H9 (cell line): ENCODE data around the gene MICU2. TPM values are rescaled to one million over a fixed set of nuclear protein-coding genes. Genes with fewer than 3 reads are reported as not detected.

Experiments
- DNase-seq: peaks from one replicate; pipeline ENCODE4 v3.0.0-alpha.2; 2017
- H2AFZ ChIP-seq: one replicate; pipeline ENCODE4 v1.6.1; 2013; ENCODE audit warnings: mild to moderate bottlenecking, low read length, control low read depth, moderate library complexity
- H2AK5ac ChIP-seq: 2 replicates; pipeline ENCODE4 v1.6.1; 2013; ENCODE audit warnings: low read length, control low read depth, mixed read lengths; ENCODE audit not compliant: insufficient read length
- H2BK120ac ChIP-seq: one replicate; pipeline ENCODE4 v1.6.1; 2013; ENCODE audit warnings: low read depth, mild to moderate bottlenecking, low read length, control low read depth, inconsistent platforms; ENCODE audit not compliant: poor library complexity, severe bottlenecking
- H2BK12ac ChIP-seq: 2 replicates; pipeline ENCODE4 v1.6.1; 2013; ENCODE audit warnings: low read length, control low read depth, mixed read lengths, low read depth; ENCODE audit not compliant: insufficient read length
- H2BK15ac ChIP-seq: 2 replicates; pipeline ENCODE4 v1.6.1; 2013; ENCODE audit warnings: low read depth, low read length, control low read depth
- H2BK20ac ChIP-seq: one replicate; pipeline ENCODE4 v1.6.1; 2013; ENCODE audit warnings: low read depth, mild to moderate bottlenecking, low read length, control low read depth, inconsistent platforms; ENCODE audit not compliant: poor library complexity, severe bottlenecking
- H2BK5ac ChIP-seq: 2 replicates; pipeline ENCODE4 v1.6.1; 2013; ENCODE audit warnings: low read length, control low read depth, mixed read lengths; ENCODE audit not compliant: insufficient read length
- H3K14ac ChIP-seq: 2 replicates; pipeline ENCODE4 v1.6.1; 2013; ENCODE audit warnings: low read length, control low read depth; ENCODE audit not compliant: insufficient read depth
- H3K18ac ChIP-seq: 2 replicates; pipeline ENCODE4 v1.6.1; 2013; ENCODE audit warnings: low read depth, mild to moderate bottlenecking, mixed read lengths, low read length, control low read depth; ENCODE audit not compliant: insufficient read length
- H3K23ac ChIP-seq: 2 replicates; pipeline ENCODE4 v1.6.1; 2013; ENCODE audit warnings: low read length, control low read depth, mixed read lengths, low read depth; ENCODE audit not compliant: insufficient read length
- H3K23me2 ChIP-seq: 2 replicates; pipeline ENCODE4 v1.6.1; 2013; ENCODE audit warnings: low read depth, mild to moderate bottlenecking, mixed read lengths, low read length, control low read depth; ENCODE audit not compliant: insufficient read length, poor library complexity, severe bottlenecking
- H3K27ac ChIP-seq: 2 replicates; pipeline ENCODE4 v1.5.1; 2013; ENCODE audit warnings: low read length, control low read depth, mixed read lengths, low read depth; ENCODE audit not compliant: insufficient read length
- H3K27me3 ChIP-seq: 2 replicates; pipeline ENCODE4 v1.6.1; 2013; ENCODE audit warnings: low read length, control low read depth, inconsistent platforms; ENCODE audit not compliant: insufficient read depth
- H3K4ac ChIP-seq: 2 replicates; pipeline ENCODE4 v1.6.1; 2013; ENCODE audit warnings: low read depth, mild to moderate bottlenecking, control low read depth, inconsistent platforms, low read length, moderate library complexity
- H3K4me1 ChIP-seq: 2 replicates; pipeline ENCODE4 v1.6.1; 2013; ENCODE audit warnings: low read length, control low read depth, inconsistent platforms; ENCODE audit not compliant: insufficient read depth
- H3K4me2 ChIP-seq: 2 replicates; pipeline ENCODE4 v1.6.1; 2013; ENCODE audit warnings: low read length, control low read depth, mixed read lengths; ENCODE audit not compliant: insufficient read length, insufficient read depth
- H3K56ac ChIP-seq: 2 replicates; pipeline ENCODE4 v1.6.1; 2013; ENCODE audit warnings: low read depth, mild to moderate bottlenecking, mixed read lengths, low read length, control low read depth; ENCODE audit not compliant: insufficient read length
- H3K79me1 ChIP-seq: 2 replicates; pipeline ENCODE4 v1.6.1; 2013; ENCODE audit warnings: low read depth, mild to moderate bottlenecking, moderate library complexity, low read length, control low read depth, inconsistent platforms; ENCODE audit not compliant: insufficient read depth, poor library complexity, severe bottlenecking
- H3K79me2 ChIP-seq: 2 replicates; pipeline ENCODE4 v1.6.1; 2013; ENCODE audit warnings: low read length, control low read depth, inconsistent platforms; ENCODE audit not compliant: insufficient read depth
- H3K9ac ChIP-seq: 2 replicates; pipeline ENCODE4 v1.6.1; 2013; ENCODE audit warnings: low read length, control low read depth, mixed read lengths; ENCODE audit not compliant: insufficient read length; ENCODE audit errors: extremely low read depth
- H3K9me3 ChIP-seq: one replicate; pipeline ENCODE4 v1.6.1; 2013; ENCODE audit warnings: low read depth, low read length, inconsistent platforms; ENCODE audit not compliant: control insufficient read depth
- H3T11ph ChIP-seq: one replicate; pipeline ENCODE4 v1.6.1; 2013; ENCODE audit warnings: mild to moderate bottlenecking, low read length, control low read depth, inconsistent platforms
- H4K20me1 ChIP-seq: one replicate; pipeline ENCODE4 v1.6.1; 2013; ENCODE audit not compliant: control insufficient read depth, insufficient read length, insufficient read depth
- H4K5ac ChIP-seq: 2 replicates; pipeline ENCODE4 v1.6.1; 2013; ENCODE audit warnings: low read depth, mild to moderate bottlenecking, mixed read lengths, low read length, control low read depth; ENCODE audit not compliant: insufficient read length
- H4K8ac ChIP-seq: replicated peaks from 2 replicates; pipeline ENCODE4 v1.6.1; 2013; ENCODE audit warnings: low read length, control low read depth, mixed read lengths, low read depth; ENCODE audit not compliant: insufficient read length
- H4K91ac ChIP-seq: 2 replicates; pipeline ENCODE4 v1.6.1; 2013; ENCODE audit warnings: low read depth, mild to moderate bottlenecking, moderate library complexity, mixed read lengths, low read length, control low read depth; ENCODE audit not compliant: insufficient read length
- H3K27ac Mint-ChIP-seq, 3 experiments: 2 replicates in 2 of 3; 3 replicates in 1 of 3; pipeline ENCODE4 v1.8.0; 2020 to 2021; ENCODE audit warnings: mixed read lengths in 3 of 3, mild to moderate bottlenecking in 1 of 3, moderate library complexity in 1 of 3
- H3K27me3 Mint-ChIP-seq: 2 replicates; pipeline ENCODE4 v1.8.0; 2021; ENCODE audit warnings: low read depth, mild to moderate bottlenecking, moderate library complexity, mixed read lengths
- H3K36me3 Mint-ChIP-seq, 3 experiments: 2 replicates in 2 of 3; 3 replicates in 1 of 3; pipeline ENCODE4 v1.8.0; 2020 to 2021; ENCODE audit warnings: low read depth in 3 of 3, mixed read lengths in 3 of 3; ENCODE audit not compliant: insufficient read depth in 1 of 3
- H3K4me1 Mint-ChIP-seq, 2 experiments: 2 replicates each; pipeline ENCODE4 v1.8.0; 2020; ENCODE audit warnings: mixed read lengths in 2 of 2
- H3K4me3 Mint-ChIP-seq, 2 experiments: 2 replicates in 1 of 2; 3 replicates in 1 of 2; pipeline ENCODE4 v1.8.0; 2020 to 2021; ENCODE audit warnings: mild to moderate bottlenecking in 2 of 2, mixed read lengths in 2 of 2, moderate library complexity in 1 of 2
- H3K9me3 Mint-ChIP-seq, 2 experiments: 2 replicates in 1 of 2; 3 replicates in 1 of 2; pipeline ENCODE4 v1.8.0; 2020; ENCODE audit warnings: mild to moderate bottlenecking in 2 of 2, mixed read lengths in 2 of 2, moderate library complexity in 1 of 2
- WGBS: extraction: QIAGEN DNeasy Blood & Tissue Kit; methylation state at CpG from one replicate; pipeline ENCODE4 v1.1.7; 2013; ENCODE audit warnings: missing lambda C conversion rate, low lambda C conversion rate, mixed read lengths; ENCODE audit not compliant: insufficient read length; ENCODE audit errors: extremely low coverage; 5-methylcytosine and 5-hydroxymethylcytosine counted together
- total RNA-seq: library from RNA; stranded (reverse); gene quantifications from 2 replicates; pipeline ENCODE4 v1.2.1, GENCODE V29; 2021
- TF ChIP-seq, protein P1 (sequence below): fragments of 200-600 bp; sonication (generic); conservative IDR thresholded peaks from 3 replicates; pipeline ENCODE4 v1.8.0; 2021; ENCODE audit warnings: antibody characterized with exemption, mild to moderate bottlenecking

MICU2 gene
- total RNA-seq, 1 experiment from 2014 or later = 38.4 TPM

- no peaks in the 10 kb centered on the region for H3K4me1 ChIP-seq
- H4K8ac ChIP-seq = no peak overlapping the region
- no peak overlapping the region for H2BK12ac ChIP-seq
- no peaks in the 10 kb centered on the region for H3K79me1 ChIP-seq
- Mint-ChIP-seq H3K4me1 (peaks cover 9% of the 10 kb centered on the region in 2 experiments), H3K9me3 (peaks cover 0 to 3% of the 10 kb centered on the region in 2 experiments; a peak in 1 of 5 replicates), H3K36me3 (peaks cover 0 to 15% (median 4%) of the 10 kb centered on the region in 3 experiments; a peak in 4 of 7 replicates), H3K4me3 (no peak overlapping the region), H3K27me3 (no peaks in the 10 kb centered on the region), H3K27ac (no peak overlapping the region)
- H3K79me2 ChIP-seq = no peaks in the 10 kb centered on the region
- no peaks in the 10 kb centered on the region for H3K9me3 ChIP-seq
- WGBS = no CpG with 5 or more reads among the region's 1 CpG
- H2AFZ ChIP-seq = no peak overlapping the region
- no peak overlapping the region for H2BK15ac ChIP-seq
- no peak overlapping the region for H3K4me2 ChIP-seq
- H2BK5ac ChIP-seq = no peak overlapping the region
- no peak overlapping the region for H3T11ph ChIP-seq
- no peak overlapping the region for H3K14ac ChIP-seq
- H3K18ac ChIP-seq = no peak overlapping the region
- no peaks in the 10 kb centered on the region for H4K20me1 ChIP-seq
- TF ChIP-seq, protein P1, sequence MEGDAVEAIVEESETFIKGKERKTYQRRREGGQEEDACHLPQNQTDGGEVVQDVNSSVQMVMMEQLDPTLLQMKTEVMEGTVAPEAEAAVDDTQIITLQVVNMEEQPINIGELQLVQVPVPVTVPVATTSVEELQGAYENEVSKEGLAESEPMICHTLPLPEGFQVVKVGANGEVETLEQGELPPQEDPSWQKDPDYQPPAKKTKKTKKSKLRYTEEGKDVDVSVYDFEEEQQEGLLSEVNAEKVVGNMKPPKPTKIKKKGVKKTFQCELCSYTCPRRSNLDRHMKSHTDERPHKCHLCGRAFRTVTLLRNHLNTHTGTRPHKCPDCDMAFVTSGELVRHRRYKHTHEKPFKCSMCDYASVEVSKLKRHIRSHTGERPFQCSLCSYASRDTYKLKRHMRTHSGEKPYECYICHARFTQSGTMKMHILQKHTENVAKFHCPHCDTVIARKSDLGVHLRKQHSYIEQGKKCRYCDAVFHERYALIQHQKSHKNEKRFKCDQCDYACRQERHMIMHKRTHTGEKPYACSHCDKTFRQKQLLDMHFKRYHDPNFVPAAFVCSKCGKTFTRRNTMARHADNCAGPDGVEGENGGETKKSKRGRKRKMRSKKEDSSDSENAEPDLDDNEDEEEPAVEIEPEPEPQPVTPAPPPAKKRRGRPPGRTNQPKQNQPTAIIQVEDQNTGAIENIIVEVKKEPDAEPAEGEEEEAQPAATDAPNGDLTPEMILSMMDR = no peak
- H4K5ac ChIP-seq = no peak overlapping the region
- no peak overlapping the region for H3K9ac ChIP-seq
- H2AK5ac ChIP-seq = no peak overlapping the region
- H2BK20ac ChIP-seq = no peak overlapping the region
- H3K4ac ChIP-seq = no peak overlapping the region
- no peak overlapping the region for H3K23ac ChIP-seq
- no peak overlapping the region for H2BK120ac ChIP-seq
- no peak overlapping the region for H4K91ac ChIP-seq
- no peaks in the 10 kb centered on the region for H3K27me3 ChIP-seq
- H3K56ac ChIP-seq = no peak overlapping the region
- no peaks in the 10 kb centered on the region for H3K23me2 ChIP-seq
- H3K27ac ChIP-seq = no peak overlapping the region
- no peak for DNase-seq
These were observed 59.5 kb downstream of the MICU2 start for GRCh38 chr13:21544515-21544914.
